SK-N-MC (cell line): ENCODE data around the gene RBMS1.

ENCODE experiments used
- EZH2 ChIP-seq: fragments of 200-600 bp; sonication (generic); IDR thresholded peaks from one replicate; pipeline ENCODE4 v1.6.1; 2017; ENCODE audit warnings: antibody characterized with exemption
- POLR2AphosphoS5 ChIP-seq: IDR thresholded peaks from 2 replicates; pipeline ENCODE4 v1.6.1; 2012; ENCODE audit warnings: mild to moderate bottlenecking, low read depth, low read length, borderline replicate concordance

GRCh38 chr2:160287476-160287875 is 206.1 kb downstream of the RBMS1 start:
- TF ChIP-seq EZH2 (no peak), POLR2AphosphoS5 (no peak)
